ENCODE data around the gene B4GALNT4. TPM values are rescaled to one million over a fixed set of nuclear protein-coding genes. Genes with fewer than 3 reads are reported as not detected.
"Not testable (repeated sequence)": the region's sequence is repeated elsewhere in the genome, so short reads cannot be mapped to it uniquely, and the experiment has no call there.

The B4GALNT4 gene
- total RNA-seq, 2 donors from 2014 or later: 0.39 TPM; not detected in 1

- H3K4me3 ChIP-seq: no peak overlapping the region
- H3K36me3 ChIP-seq: no peaks in the 10 kb centered on the region
- H3K4me1 ChIP-seq: no peaks in the 10 kb centered on the region
- no peak overlapping the region for H3K27ac ChIP-seq
- no peaks in the 10 kb centered on the region for H3K27me3 ChIP-seq
- DNase-seq (ENCODE audit: low spot score): no peak
- no peak for TF ChIP-seq CTCF (IDR thresholded peaks at IDR 0.05)
- no peaks in the 10 kb centered on the region for H3K9me3 ChIP-seq
These were observed 27.0 kb upstream of the B4GALNT4 start for GRCh38 chr11:342328-342727.

GRCh38 chr11:344836-345578 lies 24.3 kb upstream of the B4GALNT4 start:
- Histone ChIP-seq H3K27me3 (no peaks in the 10 kb centered on the region), H3K9me3 (no peaks in the 10 kb centered on the region), H3K36me3 (no peaks in the 10 kb centered on the region), H3K4me1 (no peaks in the 10 kb centered on the region), H3K27ac (no peak overlapping the region), H3K4me3 (no peak overlapping the region)
- no peak for DNase-seq (ENCODE audit: low spot score)
- no peak for TF ChIP-seq CTCF (IDR thresholded peaks at IDR 0.05)

GRCh38 chr11:346529-346928 lies 22.8 kb upstream of the B4GALNT4 start:
- H3K4me3 ChIP-seq: no peak overlapping the region
- no peaks in the 10 kb centered on the region for H3K27me3 ChIP-seq
- no peaks in the 10 kb centered on the region for H3K9me3 ChIP-seq
- no peak for TF ChIP-seq CTCF (IDR thresholded peaks at IDR 0.05)
- no peaks in the 10 kb centered on the region for H3K36me3 ChIP-seq
- DNase-seq (ENCODE audit: low spot score): no peak
- no peaks in the 10 kb centered on the region for H3K4me1 ChIP-seq
- no peak overlapping the region for H3K27ac ChIP-seq

GRCh38 chr11:349270-349954 lies 19.9 kb upstream of the B4GALNT4 start:
- not testable (repeated sequence) for H3K27me3 ChIP-seq; H3K9me3 ChIP-seq; H3K27ac ChIP-seq; H3K36me3 ChIP-seq; H3K4me3 ChIP-seq; DNase-seq (ENCODE audit: low spot score)
- H3K4me1 ChIP-seq: peaks cover 0 to 21% of the 10 kb centered on the region in 2 donors

GRCh38 chr11:350033-350722 lies 19.1 kb upstream of the B4GALNT4 start:
- peaks cover 0 to 23% of the 10 kb centered on the region in 2 donors for H3K4me1 ChIP-seq
- not testable (repeated sequence) for H3K9me3 ChIP-seq; H3K27me3 ChIP-seq; DNase-seq (ENCODE audit: low spot score); H3K4me3 ChIP-seq; H3K36me3 ChIP-seq; H3K27ac ChIP-seq

GRCh38 chr11:350723-351255 lies 18.5 kb upstream of the B4GALNT4 start:
- Histone ChIP-seq H3K27ac (no peak overlapping the region), H3K4me1 (peaks cover 0 to 29% of the 10 kb centered on the region in 2 donors), H3K27me3 (no peaks in the 10 kb centered on the region), H3K36me3 (no peaks in the 10 kb centered on the region), H3K4me3 (no peak overlapping the region), H3K9me3 (no peaks in the 10 kb centered on the region)
- DNase-seq (ENCODE audit: low spot score): no peak
- TF ChIP-seq CTCF (IDR thresholded peaks at IDR 0.05): no peak
